HG03354 (cell line): ENCODE data around the gene CHST4.
"Not testable (repeated sequence)": the region's sequence is repeated elsewhere in the genome, so short reads cannot be mapped to it uniquely, and the experiment has no call there.

ENCODE experiments used
- ATAC-seq: cut with Tn5 transposase; IDR thresholded peaks from one replicate; pipeline ENCODE4 v1.9.1; 2021; ENCODE audit warnings: mild to moderate bottlenecking; ENCODE audit not compliant: unreplicated experiment, poor library complexity, severe bottlenecking

CHST4 gene

DNA sequence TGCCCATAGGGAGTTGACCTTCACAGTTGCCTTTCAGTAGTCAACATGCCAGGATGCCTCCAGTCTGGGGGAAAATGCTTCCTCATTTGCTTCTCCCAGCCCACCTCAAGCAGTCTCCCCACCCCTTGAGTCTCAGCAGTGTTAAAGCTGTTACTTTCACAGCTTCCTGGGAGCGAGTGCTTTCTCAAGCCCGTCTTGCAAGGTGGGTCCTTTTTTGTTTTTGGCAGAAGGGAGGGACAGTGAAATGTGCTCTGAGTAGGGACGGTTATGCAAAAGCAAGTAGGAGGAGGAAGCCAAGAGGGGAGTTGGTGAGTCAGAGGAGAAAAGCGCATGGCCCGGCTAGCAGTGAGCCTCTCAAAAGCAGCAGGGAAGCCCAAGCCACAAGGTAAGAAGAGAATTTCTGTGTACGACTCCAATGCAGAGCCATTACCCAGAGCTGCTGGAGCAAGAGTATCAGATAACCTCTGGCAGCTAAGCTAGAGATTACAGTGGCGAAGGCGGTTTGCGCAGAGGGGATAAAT, at the start of gene CHST4:
CHST4 (plus strand) TSS at position 316 of the 521 bp plus-strand sequence. CDS start 10,252 bp downstream, outside the sequence.
- ATAC-seq, result no peak

DNA sequence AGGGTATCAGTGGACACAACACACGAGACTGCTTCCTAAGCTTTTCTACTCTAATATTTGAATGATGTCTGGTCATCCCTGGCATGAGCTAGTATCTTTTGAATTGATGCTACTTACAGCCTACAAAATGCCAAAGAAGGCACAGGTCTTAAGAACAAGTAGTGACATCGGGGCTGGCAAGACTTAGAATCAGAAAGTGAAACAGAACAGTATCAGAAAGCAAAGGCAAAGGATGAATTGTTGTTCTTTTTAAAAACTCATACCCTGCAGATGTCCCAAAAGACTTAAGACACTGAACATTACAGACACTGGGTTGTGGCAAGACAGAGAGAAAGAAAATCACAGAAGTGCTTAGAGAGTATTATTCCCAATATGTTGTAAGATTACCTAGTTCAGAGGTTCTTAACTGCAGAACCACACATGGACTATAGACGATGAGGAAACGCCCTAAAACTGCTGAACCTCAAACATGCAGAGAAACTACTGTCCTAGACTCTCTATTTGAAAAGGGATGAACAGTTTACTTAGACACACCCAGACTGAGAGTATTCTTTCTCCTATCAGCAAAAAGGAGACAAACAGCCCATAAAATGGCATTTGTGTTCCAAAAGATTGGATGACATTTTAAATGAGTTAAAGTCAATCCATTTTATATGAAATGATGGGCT, 49.6 kb upstream of the CHST4 start:
- ATAC-seq, result no peak

DNA sequence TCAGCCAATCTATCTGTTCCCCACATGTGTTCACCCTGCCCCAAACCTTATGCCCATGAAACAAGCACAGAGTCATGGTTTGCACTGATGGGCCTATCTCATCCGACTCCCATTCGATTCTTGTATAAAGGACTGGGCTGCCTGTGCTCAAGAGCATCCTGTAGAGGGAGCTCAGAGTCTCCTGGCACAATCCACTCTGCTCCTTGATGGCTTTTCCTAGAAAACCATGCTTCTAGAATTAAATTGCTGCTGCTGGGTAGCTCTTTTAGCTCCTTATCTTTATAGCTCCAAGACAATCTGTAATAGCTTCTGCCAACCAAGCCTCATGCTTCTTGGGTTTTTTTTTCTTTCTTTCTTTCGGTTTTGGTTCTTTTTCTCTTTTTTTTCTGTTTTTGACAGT, 46.8 kb upstream of the CHST4 start:
- ATAC-seq, result no peak

DNA sequence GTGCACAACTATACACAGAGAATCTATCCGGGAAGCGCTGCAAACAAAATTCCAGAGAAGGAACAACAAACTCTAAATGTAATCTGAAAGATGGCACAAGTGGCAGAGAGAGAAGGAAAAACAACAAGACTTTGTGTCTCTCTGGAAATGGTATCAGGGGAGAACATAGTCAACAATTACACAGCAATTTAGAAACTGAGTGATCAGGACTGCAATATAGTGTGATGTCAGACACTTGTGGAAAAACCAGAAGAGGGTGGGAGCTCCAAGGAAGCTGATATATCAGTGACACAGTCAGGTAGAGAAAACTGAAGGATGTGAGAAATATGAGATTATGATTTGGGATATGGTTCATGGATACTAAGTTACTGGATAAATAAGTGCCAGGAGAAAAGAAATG, 45.3 kb upstream of the CHST4 start:
- ATAC-seq, result no peak

DNA sequence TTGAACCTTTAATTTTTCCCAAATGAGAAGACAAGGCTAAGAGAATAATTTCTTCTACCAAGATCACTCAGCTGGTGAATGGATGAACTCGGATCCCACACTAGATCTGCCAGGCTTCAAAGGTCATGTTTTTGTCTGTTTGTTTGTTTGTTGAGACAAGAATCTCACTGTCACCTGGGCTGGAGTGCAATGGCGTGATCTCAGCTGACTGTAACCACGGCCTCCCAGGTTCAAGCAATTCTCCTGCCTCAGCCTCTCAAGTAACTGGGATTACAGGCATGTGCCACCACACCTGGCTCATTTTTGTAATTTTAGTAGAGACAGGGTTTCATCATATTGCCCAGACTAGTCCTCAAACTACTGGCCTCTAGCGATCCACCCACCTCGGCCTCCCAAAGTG, 43.7 kb upstream of the CHST4 start:
- ATAC-seq, result no peak

DNA sequence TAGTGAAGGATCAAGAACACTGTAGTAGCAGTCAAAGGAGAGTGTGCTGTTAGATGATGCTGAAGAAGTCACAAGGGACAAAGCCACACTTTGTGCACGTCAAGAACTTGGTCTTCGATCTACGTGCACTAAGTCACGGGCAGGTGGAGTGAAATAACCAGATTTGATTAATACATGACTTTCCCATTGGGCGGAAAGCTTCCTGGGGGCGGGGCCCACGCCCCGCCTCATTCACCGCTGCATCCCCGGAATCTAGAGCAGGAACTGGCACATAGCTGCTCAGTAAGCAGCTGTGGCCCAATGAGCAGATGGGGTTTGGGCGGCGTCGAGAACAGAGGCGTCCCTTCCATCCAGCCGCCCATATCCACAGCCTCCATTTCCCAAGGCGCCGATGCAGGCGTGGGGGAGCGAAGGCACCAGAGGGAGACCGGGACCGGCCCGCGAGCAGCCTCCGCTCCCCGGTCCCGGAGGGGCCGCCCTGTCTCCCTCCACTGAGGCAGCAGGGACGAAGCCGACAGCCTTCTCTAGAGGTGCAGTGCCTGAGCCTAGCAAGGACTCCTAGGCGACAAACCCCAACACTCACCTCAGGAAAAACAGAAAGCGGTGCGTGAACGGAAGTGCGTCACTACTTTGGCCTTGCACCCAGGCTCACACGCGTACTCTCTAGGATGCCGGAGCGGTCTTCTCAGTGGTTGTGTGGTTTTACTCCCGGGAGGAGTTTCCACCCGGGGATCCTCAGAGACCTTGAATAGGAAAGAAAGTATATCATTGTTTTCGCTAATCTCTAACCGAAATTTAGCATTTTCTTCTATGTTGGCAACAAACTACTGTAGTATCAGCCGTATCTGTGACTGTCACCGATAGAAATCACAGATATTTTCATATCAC, 42.0 kb upstream of the CHST4 start:
- ATAC-seq, result peak; percentile 92

DNA sequence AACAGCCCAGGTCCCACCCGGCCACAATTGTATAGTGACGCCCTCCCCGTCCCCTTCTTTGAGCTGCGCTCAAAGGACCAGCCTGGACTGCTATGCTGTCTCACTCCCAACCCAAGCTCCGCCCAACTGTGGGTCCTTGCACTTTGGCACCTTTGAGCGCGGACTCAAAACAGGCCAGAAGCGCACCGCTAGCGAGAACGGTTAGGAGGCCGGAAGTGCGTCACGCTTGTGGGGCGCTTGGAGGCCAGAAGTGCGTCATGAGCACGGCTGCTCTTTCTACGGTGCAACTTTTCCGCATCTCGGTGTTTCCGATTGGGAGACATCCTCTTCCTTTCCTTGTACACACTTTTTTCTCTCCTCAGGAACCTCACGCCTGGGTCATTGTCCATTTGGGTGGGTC, 37.1 kb upstream of the CHST4 start, which contains the start of gene ZNF19:
ZNF19 (minus strand) TSS at position 203 of the 400 bp plus-strand sequence. CDS start 7,210 bp downstream, outside the sequence.
- ATAC-seq, result no peak

DNA sequence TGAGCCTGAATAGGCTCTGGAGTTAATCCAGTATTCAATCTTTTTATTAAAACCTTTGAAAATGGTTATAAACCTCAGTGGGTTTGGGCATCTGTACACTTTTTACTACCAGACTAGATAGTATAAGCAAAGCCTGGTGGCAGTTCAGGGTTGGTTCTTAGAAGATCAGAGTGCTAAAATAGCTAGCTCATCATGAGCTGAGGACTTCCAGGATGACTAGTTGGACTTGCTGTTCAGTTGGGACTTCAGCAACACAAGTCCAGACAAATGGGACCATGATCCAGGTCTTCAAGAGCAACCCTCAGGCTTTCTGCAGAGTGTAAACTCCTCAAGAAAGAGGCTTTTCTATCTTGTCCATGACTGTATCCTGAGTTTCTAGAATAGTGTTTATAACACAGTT, 35.9 kb upstream of the CHST4 start:
- no peak for ATAC-seq

DNA sequence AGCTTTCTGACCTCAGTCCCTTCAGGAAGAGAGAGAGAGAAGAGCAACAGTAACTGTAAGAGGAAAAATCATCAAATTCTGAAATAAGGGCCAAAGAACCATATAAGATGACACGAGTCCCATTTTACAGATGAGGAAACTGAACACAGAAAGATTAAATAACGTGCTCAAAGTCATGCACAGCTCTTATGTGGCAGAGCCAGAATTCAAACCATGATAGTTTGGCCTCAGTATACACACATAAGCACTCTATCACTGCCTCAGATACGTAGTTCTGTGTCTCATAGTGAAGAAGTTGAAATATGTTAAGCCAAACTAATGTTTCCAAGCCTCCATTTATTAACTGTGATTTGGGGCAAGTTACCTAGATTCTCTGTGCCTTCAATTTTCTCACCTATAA, 35.2 kb upstream of the CHST4 start:
- no peak for ATAC-seq

DNA sequence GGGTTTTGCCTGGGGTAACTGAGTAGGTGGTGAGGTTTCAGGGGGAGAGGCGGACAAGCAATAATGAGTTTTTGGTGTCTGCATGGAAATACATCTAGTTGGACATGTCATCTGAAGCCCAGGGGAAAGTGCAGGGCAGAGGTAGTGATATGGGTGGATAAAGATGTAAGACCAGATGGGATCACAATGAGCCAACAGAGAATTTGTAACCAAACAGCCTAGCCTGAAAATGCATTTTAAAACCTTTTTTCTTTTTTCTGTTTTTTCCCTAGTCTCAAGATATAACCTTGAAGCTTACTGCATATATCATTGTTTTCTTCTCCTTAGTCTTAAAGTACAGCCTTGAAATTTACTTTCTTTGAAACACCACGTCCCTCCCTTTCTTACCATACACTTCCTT, 33.4 kb upstream of the CHST4 start:
- ATAC-seq, result no peak

DNA sequence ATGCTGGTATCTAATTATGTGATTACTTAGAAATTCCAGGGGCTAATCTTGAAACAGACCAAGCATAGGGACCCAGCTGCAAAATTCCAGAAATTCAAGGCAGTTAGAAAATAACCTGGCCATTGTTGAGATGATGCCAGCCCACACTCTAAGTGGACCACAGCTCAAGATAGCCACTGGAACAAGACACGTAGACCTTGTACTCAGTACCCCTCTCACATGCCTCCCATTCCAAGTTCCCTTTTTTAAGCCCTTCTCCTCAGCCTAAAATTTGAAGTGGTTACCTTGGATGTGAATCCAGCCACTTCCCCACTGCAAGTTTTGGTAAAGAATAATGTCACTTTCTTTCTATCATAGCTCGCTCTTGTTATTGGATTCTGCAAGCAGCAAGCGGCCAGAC, 33.0 kb upstream of the CHST4 start:
- no peak for ATAC-seq

DNA sequence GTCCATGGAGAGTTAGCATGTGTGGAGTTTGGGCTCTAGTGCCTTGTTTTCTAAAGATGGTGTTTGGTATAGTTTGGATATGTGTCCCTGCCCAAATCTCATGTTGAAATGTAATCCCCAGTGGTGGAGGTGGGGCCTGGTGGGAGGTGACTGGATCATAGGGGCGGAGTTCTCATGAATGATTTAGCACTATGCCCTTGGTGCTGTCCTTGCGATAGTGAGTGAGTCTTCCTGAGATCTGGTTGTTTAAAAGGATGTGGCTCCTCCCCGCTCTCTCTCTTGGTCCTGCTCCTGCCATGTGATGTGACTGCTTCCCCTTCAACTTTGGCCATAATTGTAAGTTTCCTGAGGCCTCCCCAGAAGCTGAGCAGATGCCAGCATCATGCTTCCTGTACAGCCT, 28.2 kb upstream of the CHST4 start:
- no peak for ATAC-seq

DNA sequence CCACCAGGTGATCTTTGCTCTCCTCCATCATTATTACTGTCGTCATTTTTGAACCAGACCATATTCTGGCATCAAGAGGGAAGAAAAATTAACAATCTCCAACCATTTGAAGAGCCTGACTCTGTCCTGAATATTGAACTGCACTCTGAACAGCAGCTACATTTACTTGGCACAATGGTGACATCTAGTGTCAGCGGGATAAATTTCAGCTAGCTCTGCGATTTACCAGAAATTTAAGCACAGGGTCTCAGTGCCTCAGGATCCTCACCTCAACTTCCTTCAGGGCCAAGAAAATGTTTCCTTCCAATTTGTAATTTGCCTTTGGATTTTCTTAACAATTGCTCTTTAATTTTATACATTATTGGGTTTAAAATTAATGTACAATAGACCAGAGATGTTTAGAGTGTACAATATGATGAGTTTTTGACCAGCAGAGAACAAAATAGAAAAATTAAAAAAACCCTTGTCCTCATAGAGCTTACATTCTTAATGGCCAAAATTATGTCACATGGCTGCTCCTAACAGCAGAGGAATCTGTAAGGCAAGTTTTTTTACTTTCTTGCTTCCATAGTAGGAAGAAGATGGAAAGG, 26.4 kb upstream of the CHST4 start:
- ATAC-seq, result peak; percentile 74

DNA sequence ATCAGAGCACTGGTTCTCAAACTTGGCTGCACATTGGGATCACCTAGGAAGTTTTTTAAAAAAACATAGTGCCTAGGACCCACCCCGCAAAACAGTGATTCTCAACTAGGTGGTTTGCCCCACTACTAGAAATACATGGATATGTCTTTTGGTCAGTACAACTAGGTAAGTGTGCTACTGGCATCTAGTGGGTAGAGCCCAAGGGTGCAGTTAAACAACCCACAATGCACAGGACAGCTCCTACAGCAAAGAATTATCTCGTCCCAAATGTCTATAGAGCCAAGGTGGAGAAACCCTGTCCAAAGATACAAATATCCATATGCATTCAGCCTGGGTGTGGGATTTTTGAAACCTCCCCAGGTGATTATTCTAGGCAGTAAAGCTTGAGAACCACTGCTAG, 25.3 kb upstream of the CHST4 start:
- ATAC-seq, result no peak

DNA sequence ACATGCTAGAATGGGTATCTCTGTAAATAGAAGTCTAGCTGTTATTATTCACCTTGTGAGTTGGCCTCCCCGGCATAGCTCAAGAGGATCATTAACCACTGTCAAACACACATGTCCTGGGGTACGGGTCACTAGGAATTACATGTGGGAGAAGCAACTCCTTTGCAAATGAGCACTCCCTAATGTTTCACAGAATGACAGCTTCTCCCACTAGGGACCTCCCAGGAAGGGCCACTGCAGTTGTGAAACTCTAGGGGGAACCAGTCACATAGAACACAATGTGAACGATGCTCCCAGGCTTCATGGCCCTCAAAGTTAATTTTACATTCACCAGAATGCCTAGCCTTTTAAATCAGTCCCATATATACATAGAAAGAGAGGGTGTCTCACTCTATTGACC, 24.7 kb upstream of the CHST4 start:
- ATAC-seq, result no peak

DNA sequence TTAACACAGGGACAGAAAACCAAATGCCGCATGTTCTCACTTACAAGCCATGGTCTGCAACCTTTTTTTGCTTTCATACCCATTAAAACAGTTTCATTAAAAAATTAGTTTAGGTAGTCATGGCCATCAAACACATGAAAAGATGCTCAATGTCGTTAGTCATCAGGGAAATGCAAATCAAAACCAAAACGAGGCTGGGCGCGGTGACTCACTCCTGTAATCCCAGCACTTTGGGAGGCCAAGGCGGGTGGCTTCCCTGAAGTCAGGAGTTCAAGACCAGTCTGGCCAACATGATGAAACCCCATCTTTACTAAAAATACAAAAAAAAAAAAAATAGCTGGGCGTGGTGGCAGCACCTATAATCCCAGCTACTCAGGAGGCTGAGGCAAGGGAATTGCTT, 22.2 kb upstream of the CHST4 start:
- not testable (repeated sequence) for ATAC-seq

DNA sequence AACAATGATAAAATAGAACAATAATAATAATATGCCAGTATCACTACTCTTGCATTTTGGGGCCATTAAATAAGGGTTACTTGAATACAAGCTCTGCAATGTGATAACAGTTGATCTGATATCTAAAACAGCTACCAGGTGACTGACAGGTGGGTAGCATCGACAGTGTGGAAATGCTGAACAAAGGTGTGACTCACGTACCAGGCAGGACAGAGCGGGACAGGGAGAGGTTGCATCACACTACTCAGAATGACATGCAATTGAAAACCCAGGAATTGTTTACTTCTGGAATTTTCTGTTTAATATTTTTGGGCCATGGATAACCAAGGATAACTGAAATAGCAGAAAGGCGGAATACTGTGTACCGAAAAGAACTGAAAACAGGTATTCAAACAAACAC, 21.3 kb upstream of the CHST4 start:
- no peak for ATAC-seq

DNA sequence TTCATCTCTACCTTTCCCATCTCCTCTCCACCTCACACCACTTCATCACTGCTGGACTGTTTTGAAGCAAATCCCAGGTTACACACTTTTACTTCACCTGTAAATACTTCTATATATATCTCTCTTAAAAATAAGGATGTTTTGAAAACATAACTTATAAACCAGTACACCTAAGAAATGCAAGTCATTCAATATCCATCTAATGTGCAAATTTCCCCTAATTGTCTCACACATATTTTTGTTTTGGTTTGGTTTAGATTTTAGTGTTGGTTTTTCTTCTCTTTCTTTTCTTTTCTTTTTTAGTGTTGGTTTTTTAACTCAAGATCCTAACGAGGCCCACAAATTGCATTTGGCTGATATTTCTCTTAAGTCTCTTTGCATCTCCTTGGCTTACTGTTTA, 19.2 kb upstream of the CHST4 start:
- no peak for ATAC-seq

DNA sequence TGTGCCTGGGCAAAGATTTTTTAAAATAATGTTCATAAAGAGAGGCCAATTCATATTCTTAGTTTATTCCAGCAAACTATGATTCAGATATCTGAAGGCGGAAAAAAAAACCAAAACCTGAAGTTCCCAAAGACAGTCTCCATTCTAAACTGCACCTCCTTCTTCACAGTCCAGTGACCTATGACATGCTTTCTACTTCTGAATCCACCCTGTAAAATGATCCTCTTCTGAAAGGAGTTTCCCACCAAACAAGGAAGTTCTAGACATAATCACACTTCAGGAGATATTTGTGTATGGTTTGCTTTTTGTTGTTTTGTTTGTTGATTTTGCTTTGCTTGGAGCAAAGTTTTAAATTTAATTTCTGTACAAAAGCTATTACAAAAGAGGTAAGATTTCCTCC, 12.9 kb upstream of the CHST4 start:
- no peak for ATAC-seq

DNA sequence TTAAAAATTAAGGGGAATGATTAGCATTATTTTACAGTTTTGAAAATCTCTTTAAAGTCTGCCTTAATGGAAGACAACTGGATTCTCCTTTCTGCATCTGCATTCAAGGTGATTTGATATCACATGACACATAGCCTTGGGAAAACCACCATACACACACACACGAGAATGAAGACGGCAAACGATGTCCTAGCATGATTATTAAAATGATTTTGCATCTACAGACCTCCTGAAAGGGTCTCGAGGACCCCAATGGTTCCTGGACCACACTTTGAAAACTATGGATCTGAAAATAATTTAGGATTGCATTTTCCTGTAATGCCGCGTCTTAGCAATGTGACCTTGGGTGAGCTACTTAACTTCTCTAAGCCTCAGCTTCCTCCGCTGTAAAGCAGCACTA, 11.8 kb upstream of the CHST4 start:
- ATAC-seq, result no peak

DNA sequence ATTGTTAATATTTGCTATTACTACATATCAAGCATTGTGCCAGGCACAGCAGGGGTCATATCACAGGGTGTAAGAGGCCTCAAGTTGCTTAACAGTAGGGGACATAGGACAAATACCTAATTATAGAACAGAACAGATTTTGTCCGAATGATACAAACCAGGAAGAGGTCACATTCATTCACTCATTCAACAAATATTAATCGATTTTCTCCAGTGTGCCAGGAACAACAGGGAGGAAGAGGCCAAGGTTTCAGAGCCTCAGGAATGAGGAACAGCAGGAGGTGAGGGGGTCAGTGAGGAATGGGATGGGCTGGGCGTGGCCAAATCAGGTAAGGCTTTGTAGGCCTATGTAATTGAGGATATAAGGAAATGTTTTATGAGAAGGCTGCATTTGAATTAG, 11.2 kb upstream of the CHST4 start:
- no peak for ATAC-seq
